Liver (tissue), 9 donors: Measurements from ENCODE around the gene NOC4L. TPM values are rescaled to one million over a fixed set of nuclear protein-coding genes. Genes with fewer than 3 reads are reported as not detected.

Experiments used
- DNase-seq: peaks from one replicate; pipeline ENCODE4 v3.0.0-alpha.2; 2017; ENCODE audit warnings: low spot score
- H3K27ac ChIP-seq, 2 donors: one replicate each; pipeline ENCODE4 v1.7.0; 2013; ENCODE audit warnings: inconsistent platforms in 2 of 2, low read length in 2 of 2, control low read depth in 1 of 2, low read depth in 1 of 2, mild to moderate bottlenecking in 1 of 2
- H3K27me3 ChIP-seq, 4 donors: one replicate each; pipeline versions ENCODE4 v1.6.1 to v1.7.0; 2013; ENCODE audit warnings: low read length in 3 of 4, inconsistent platforms in 1 of 4, mild to moderate bottlenecking in 1 of 4, moderate library complexity in 1 of 4; ENCODE audit not compliant: control insufficient read depth in 4 of 4, insufficient read depth in 4 of 4
- H3K36me3 ChIP-seq, 4 donors: one replicate each; pipeline versions ENCODE4 v1.6.1 to v1.7.0; 2013; ENCODE audit warnings: low read length in 3 of 4, mild to moderate bottlenecking in 3 of 4, low read depth in 1 of 4, moderate library complexity in 1 of 4; ENCODE audit not compliant: control insufficient read depth in 4 of 4, insufficient read depth in 3 of 4
- H3K4me1 ChIP-seq, 4 donors: one replicate each; pipeline versions ENCODE4 v1.6.1 to v1.7.0; 2013; ENCODE audit warnings: low read length in 3 of 4, mild to moderate bottlenecking in 3 of 4, moderate library complexity in 1 of 4; ENCODE audit not compliant: control insufficient read depth in 4 of 4, insufficient read depth in 4 of 4
- H3K4me3 ChIP-seq, 3 donors: one replicate each; pipeline versions ENCODE4 v1.6.1 to v1.7.0; 2013; ENCODE audit warnings: low read length in 3 of 3, control low read depth in 1 of 3, low read depth in 1 of 3, mild to moderate bottlenecking in 1 of 3
- H3K9ac ChIP-seq, 2 donors: one replicate each; pipeline ENCODE4 v1.7.0; 2013; ENCODE audit warnings: low read length in 2 of 2, mild to moderate bottlenecking in 2 of 2, moderate library complexity in 2 of 2, control low read depth in 1 of 2, low read depth in 1 of 2
- H3K9me3 ChIP-seq, 4 donors: one replicate each; pipeline versions ENCODE4 v1.6.1 to v1.7.0; 2013; ENCODE audit warnings: low read length in 3 of 4; ENCODE audit not compliant: control insufficient read depth in 4 of 4
- FOXA1 ChIP-seq: IDR thresholded peaks from 2 replicates; pipeline ENCODE4 v1.6.1; 2016; ENCODE audit warnings: antibody characterized with exemption
- FOXA2 ChIP-seq: IDR thresholded peaks from 2 replicates; pipeline ENCODE4 v1.6.1; 2016; ENCODE audit warnings: antibody characterized with exemption
- GABPA ChIP-seq, 2 donors: IDR thresholded peaks in 1 of 2; conservative IDR thresholded peaks in 1 of 2; 2 replicates each; pipeline ENCODE4 v1.6.1; 2016; ENCODE audit warnings: antibody characterized with exemption in 2 of 2, mild to moderate bottlenecking in 1 of 2, moderate library complexity in 1 of 2
- HNF4G ChIP-seq: IDR thresholded peaks from 2 replicates; pipeline ENCODE4 v1.6.1; 2016; ENCODE audit warnings: antibody characterized with exemption
- JUND ChIP-seq, 2 donors: IDR thresholded peaks; 2 replicates each; pipeline ENCODE4 v1.6.1; 2016; ENCODE audit warnings: antibody characterized with exemption in 2 of 2
- RAD21 ChIP-seq, 2 donors: IDR thresholded peaks; 2 replicates each; pipeline ENCODE4 v1.6.1; 2016; ENCODE audit warnings: antibody characterized with exemption in 2 of 2, mild to moderate bottlenecking in 2 of 2
- RXRA ChIP-seq, 2 donors: IDR thresholded peaks; 2 replicates each; pipeline ENCODE4 v1.6.1; 2017 to 2018; ENCODE audit warnings: antibody characterized with exemption in 2 of 2, mild to moderate bottlenecking in 1 of 2
- SP1 ChIP-seq: IDR thresholded peaks from 2 replicates; pipeline ENCODE4 v1.6.1; 2018; ENCODE audit warnings: antibody characterized with exemption, mild to moderate bottlenecking
- YY1 ChIP-seq: IDR thresholded peaks from 2 replicates; pipeline ENCODE4 v1.6.1; 2016; ENCODE audit warnings: antibody characterized with exemption, mild to moderate bottlenecking
- WGBS: extraction: QIAGEN DNeasy Blood & Tissue Kit; methylation state at CpG from one replicate; pipeline ENCODE4 v1.1.7; 2013; 5-methylcytosine and 5-hydroxymethylcytosine counted together
- polyA plus RNA-seq, 2 donors: library from polyadenylated mRNA; stranded (reverse) in 1 of 2; unstranded in 1 of 2; fragments of 200-250 nt in 1 of 2; fragments of >200 nt in 1 of 2; fragmentation: Nextera tagmentation in 1 of 2; extraction: Ambion mirVana in 1 of 2; gene quantifications; one replicate each; pipeline versions ENCODE4 v1.2.1 to v1.2.3, GENCODE V29; 2013 to 2015
- total RNA-seq, 2 donors: library from RNA; depleted of rRNA; stranded (reverse); fragments of >200 nt; gene quantifications; one replicate each; pipeline ENCODE4 v1.2.3, GENCODE V29; 2014
- TF ChIP-seq, protein P1 (sequence below): IDR thresholded peaks from 2 replicates; pipeline ENCODE4 v1.6.1; 2016; ENCODE audit warnings: antibody characterized with exemption
- TF ChIP-seq, protein P2 (sequence below): IDR thresholded peaks from 2 replicates; pipeline ENCODE4 v1.6.1; 2016; ENCODE audit warnings: antibody characterized with exemption
- TF ChIP-seq, protein P3 (sequence below): IDR thresholded peaks from 2 replicates; pipeline ENCODE4 v1.6.1; 2016; ENCODE audit warnings: antibody characterized with exemption, mild to moderate bottlenecking
- donor health status: healthy.
- donor health status: healthy.
- donor health status: healthy.
- donor health status: healthy.
- donor health status: healthy.

The NOC4L gene
- total and polyA plus RNA-seq, 4 donors = 6.4 to 11.6 (median 8.4) TPM

DNA sequence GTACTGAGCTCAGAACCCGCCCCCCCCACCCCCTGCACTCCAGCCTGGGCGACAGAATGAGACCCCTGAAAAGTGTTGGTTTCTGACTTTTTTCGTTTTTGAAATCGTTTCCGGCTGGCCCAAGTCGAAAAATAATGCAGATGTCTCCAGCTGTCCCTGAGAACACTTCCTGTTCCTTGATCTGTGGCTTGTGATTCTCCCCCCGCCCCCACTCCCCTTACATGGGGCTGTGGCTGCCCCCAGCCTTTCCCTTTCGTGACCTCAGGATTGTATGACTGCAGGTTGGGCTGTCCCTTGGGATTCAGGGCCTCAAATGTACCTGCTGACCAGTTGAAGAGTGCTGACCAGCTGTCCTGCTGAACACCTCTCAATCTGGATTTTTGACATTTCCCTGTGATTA, 34.1 kb downstream of the NOC4L start:
- no peak for DNase-seq
- WGBS = 42% methylated on average over 8 of the region's 8 CpGs
- Histone ChIP-seq H3K4me1 (no peaks in the 10 kb centered on the region), H3K27ac (no peak overlapping the region), H3K4me3 (no peak overlapping the region), H3K9me3 (peaks cover 0 to 3% (median 0%) of the 10 kb centered on the region in 4 donors), H3K27me3 (peaks cover 0 to 6% (median 3%) of the 10 kb centered on the region in 4 donors), H3K36me3 (no peaks in the 10 kb centered on the region), H3K9ac (no peak overlapping the region)
- TF ChIP-seq HNF4G (no peak), RAD21 (IDR thresholded peaks at IDR 0.05) (no peak), JUND (IDR thresholded peaks at IDR 0.05) (no peak)
- TF ChIP-seq, protein P1, sequence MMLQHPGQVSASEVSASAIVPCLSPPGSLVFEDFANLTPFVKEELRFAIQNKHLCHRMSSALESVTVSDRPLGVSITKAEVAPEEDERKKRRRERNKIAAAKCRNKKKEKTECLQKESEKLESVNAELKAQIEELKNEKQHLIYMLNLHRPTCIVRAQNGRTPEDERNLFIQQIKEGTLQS = no peak

DNA sequence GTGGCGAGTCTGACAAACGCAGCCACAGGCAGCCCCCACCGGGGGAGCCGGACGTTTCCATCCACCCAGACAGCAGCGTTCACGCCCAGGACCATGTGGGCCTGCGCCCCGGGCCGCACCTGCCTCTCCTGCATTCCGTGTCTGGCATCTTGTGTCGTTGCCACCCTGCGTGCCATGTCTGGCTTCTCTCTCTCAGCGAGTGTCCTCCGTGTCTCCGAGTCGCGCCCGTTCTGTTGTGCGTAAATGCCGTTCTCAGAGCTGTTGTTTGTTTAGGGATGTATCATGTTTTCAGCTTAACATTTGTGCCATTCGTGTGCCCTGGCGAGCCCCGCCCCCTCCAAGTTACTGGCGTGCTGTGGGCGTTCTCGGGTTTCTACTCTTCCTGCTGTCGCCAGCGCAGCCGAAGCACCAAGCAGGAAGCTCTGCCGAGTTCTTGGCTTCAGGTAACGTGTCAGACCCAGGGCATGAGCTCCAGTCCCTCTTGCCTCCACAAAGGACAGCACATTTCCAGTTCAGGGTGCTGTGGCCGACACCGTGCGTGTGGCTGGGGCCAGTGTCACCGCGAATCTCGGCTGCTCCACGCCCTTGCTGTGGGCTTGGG, 34.6 kb downstream of the NOC4L start:
- DNase-seq = no peak
- Histone ChIP-seq H3K36me3 (no peaks in the 10 kb centered on the region), H3K4me3 (no peak overlapping the region), H3K27ac (no peak overlapping the region), H3K9ac (no peak overlapping the region), H3K4me1 (no peaks in the 10 kb centered on the region), H3K27me3 (peaks cover 0 to 5% (median under 1%) of the 10 kb centered on the region in 4 donors), H3K9me3 (peaks cover 0 to 3% (median 0%) of the 10 kb centered on the region in 4 donors)
- WGBS = 64% methylated on average over 39 of the region's 39 CpGs
- TF ChIP-seq RXRA (IDR thresholded peaks at IDR 0.05) (no peak), YY1 (no peak), JUND (IDR thresholded peaks at IDR 0.05) (no peak), FOXA1 (no peak), SP1 (no peak)
- TF ChIP-seq, protein P2, sequence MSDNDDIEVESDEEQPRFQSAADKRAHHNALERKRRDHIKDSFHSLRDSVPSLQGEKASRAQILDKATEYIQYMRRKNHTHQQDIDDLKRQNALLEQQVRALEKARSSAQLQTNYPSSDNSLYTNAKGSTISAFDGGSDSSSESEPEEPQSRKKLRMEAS = no peak

DNA sequence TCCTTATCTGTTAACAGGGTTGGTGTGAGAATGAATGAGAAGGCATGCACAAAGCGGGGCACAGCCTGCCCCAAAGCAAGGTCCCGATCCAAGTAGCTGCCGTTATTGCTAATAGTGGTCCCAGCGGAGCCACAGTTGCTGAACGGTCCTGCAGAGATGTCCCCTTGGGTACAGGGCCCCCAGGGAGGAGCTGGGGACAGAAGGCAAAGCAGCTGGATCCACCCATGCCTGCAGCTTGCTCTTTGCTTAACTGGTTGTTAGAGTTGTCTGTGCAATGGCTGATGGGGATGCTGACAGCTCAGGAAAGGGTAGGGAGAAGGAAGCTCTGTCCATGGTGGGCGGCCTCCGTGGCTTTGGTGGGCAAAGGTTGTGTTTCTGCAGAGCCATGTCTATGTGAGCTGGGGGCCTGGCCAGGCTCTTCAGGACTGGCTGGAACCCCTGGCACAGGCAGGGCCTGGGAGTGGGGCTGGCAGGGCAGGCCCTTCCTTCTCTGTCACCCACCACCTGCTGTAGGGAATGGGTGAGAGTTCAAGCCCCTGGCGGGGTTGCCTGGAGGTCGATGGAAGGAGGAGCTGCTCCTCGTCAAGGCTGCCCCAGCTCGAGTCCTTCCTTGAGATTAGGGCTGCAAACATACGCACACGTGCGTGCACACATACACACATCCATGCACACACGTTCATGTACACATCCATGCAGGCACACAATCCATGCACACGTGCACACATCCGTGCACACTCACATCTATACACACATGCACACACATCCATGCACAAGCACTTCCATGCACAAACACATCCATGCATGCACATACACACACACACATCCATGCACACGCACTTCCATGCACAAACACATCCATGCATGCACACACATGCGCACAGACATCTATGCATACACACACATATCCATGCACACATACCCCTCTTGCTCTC, 35.4 kb downstream of the NOC4L start:
- WGBS = 78% methylated on average over 19 of the region's 19 CpGs
- no peaks in the 10 kb centered on the region for H3K36me3 ChIP-seq
- H3K9me3 ChIP-seq = peaks cover 0 to 3% (median 0%) of the 10 kb centered on the region in 4 donors
- H3K27ac ChIP-seq = no peak overlapping the region
- no peak for DNase-seq
- no peak overlapping the region for H3K9ac ChIP-seq
- no peak overlapping the region for H3K4me3 ChIP-seq
- no peak for TF ChIP-seq FOXA1
- TF ChIP-seq SP1 = no peak
- no peak for TF ChIP-seq GABPA (IDR thresholded peaks at IDR 0.05 in 1 of 2, conservative IDR thresholded peaks at IDR 0.05 in 1 of 2)
- no peak for TF ChIP-seq HNF4G
- TF ChIP-seq RXRA (IDR thresholded peaks at IDR 0.05) = no peak
- TF ChIP-seq, protein P1 = no peak
- TF ChIP-seq, protein P3, sequence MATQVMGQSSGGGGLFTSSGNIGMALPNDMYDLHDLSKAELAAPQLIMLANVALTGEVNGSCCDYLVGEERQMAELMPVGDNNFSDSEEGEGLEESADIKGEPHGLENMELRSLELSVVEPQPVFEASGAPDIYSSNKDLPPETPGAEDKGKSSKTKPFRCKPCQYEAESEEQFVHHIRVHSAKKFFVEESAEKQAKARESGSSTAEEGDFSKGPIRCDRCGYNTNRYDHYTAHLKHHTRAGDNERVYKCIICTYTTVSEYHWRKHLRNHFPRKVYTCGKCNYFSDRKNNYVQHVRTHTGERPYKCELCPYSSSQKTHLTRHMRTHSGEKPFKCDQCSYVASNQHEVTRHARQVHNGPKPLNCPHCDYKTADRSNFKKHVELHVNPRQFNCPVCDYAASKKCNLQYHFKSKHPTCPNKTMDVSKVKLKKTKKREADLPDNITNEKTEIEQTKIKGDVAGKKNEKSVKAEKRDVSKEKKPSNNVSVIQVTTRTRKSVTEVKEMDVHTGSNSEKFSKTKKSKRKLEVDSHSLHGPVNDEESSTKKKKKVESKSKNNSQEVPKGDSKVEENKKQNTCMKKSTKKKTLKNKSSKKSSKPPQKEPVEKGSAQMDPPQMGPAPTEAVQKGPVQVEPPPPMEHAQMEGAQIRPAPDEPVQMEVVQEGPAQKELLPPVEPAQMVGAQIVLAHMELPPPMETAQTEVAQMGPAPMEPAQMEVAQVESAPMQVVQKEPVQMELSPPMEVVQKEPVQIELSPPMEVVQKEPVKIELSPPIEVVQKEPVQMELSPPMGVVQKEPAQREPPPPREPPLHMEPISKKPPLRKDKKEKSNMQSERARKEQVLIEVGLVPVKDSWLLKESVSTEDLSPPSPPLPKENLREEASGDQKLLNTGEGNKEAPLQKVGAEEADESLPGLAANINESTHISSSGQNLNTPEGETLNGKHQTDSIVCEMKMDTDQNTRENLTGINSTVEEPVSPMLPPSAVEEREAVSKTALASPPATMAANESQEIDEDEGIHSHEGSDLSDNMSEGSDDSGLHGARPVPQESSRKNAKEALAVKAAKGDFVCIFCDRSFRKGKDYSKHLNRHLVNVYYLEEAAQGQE = no peak
- TF ChIP-seq YY1 = no peak
- TF ChIP-seq FOXA2 = no peak
- no peaks in the 10 kb centered on the region for H3K4me1 ChIP-seq
- peaks cover 0 to 5% (median 0%) of the 10 kb centered on the region in 4 donors for H3K27me3 ChIP-seq
